Measurements from ENCODE around the gene RFC4. TPM values are rescaled to one million over a fixed set of nuclear protein-coding genes. Genes with fewer than 3 reads are reported as not detected.

RFC4 gene
- total and polyA plus RNA-seq, 2 of the 13 experiments (the other 11 are each of a cell fraction or from before 2014, with no cell fraction given) = 18.5 to 103 TPM

DNA sequence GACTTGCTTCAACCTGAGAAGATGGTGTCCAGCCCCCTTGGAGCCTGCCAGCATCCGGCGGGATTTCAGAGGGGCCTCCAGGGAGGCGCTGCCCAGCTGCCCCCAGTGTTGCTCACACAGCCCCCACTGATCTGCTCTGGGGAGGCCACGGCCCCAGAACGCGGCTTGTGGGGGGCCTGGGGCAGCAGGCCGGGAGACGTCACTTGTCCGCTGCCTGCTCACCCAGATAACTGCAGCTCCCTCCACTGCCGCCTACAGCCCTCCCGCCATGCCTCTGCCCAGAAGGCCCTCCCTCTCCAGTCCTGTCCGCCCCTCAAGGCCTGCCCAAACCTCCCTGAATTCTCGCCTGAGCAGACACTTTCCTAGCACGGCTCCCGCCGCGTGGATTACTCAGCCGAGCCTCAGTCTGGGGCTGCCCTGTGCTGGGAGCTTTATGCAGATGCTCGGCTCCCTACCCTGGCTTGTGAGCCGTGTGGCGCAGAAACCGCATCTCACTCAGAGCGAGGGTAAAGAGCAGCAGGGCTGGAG, 19.1 kb upstream of the RFC4 start (continued):
- TF ChIP-seq, protein P1, sequence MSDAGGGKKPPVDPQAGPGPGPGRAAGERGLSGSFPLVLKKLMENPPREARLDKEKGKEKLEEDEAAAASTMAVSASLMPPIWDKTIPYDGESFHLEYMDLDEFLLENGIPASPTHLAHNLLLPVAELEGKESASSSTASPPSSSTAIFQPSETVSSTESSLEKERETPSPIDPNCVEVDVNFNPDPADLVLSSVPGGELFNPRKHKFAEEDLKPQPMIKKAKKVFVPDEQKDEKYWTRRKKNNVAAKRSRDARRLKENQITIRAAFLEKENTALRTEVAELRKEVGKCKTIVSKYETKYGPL (CRISPR knock-in tag; IDR thresholded peaks at IDR 0.05) = no peak
- TF ChIP-seq HES4 (CRISPR knock-in tag; IDR thresholded peaks at IDR 0.05; ENCODE audit: borderline replicate concordance) (no peak), MLLT10 (CRISPR knock-in tag; IDR thresholded peaks at IDR 0.05) (no peak)
- TF ChIP-seq, protein P2, sequence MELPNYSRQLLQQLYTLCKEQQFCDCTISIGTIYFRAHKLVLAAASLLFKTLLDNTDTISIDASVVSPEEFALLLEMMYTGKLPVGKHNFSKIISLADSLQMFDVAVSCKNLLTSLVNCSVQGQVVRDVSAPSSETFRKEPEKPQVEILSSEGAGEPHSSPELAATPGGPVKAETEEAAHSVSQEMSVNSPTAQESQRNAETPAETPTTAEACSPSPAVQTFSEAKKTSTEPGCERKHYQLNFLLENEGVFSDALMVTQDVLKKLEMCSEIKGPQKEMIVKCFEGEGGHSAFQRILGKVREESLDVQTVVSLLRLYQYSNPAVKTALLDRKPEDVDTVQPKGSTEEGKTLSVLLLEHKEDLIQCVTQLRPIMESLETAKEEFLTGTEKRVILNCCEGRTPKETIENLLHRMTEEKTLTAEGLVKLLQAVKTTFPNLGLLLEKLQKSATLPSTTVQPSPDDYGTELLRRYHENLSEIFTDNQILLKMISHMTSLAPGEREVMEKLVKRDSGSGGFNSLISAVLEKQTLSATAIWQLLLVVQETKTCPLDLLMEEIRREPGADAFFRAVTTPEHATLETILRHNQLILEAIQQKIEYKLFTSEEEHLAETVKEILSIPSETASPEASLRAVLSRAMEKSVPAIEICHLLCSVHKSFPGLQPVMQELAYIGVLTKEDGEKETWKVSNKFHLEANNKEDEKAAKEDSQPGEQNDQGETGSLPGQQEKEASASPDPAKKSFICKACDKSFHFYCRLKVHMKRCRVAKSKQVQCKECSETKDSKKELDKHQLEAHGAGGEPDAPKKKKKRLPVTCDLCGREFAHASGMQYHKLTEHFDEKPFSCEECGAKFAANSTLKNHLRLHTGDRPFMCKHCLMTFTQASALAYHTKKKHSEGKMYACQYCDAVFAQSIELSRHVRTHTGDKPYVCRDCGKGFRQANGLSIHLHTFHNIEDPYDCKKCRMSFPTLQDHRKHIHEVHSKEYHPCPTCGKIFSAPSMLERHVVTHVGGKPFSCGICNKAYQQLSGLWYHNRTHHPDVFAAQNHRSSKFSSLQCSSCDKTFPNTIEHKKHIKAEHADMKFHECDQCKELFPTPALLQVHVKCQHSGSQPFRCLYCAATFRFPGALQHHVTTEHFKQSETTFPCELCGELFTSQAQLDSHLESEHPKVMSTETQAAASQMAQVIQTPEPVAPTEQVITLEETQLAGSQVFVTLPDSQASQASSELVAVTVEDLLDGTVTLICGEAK (IDR thresholded peaks at IDR 0.05) = no peak
- TF ChIP-seq, protein P2 (CRISPR knock-in tag; IDR thresholded peaks at IDR 0.05) = no peak

Data from HepG2 (cell line).